ENCODE data around the gene PITPNC1.
A peak's percentile ranks its signal among the peaks of the same experiment; 100 is the strongest.

Gene PITPNC1

GRCh38 chr17:67520252-67520906 is 143.3 kb downstream of the PITPNC1 start:
- DNase-seq = no peak

DNA sequence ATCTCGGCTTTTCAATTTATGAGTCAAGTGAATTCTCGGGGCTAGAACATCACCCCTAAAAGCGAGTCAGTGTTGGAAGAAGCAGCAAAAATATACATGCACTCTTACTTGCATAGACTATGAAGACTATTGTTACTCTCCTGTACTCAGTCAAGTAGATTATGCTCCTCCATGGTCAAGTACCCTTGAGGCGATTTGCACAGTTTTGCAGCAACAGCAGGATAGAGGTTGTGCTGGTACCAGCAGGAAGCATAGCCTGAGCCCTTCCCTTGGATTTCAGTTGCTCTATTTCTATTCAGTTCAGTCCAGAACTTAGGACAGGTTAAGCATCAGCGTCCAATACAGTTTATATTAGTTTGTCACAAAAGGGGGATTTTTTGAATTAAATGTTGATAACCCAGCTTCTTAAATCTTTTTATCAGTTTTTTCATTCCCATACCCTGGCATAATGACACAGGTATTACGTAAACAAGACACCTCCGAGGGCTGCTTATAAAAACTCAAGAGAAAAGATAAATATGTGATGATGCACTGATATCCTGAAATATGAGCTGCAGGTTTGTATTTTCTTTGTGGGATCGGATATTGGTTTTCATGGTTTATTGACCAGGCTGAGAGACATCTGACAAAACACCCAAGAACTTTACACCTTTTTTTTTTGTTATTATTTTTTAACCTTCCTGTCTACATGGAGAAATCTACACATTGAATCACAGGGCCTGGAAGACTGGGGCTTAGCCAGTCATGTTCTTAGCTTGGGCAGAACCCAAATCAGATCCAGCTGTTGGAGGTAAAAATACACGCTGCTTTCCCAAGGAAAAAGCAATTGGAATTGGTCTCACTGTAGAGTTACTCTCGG is 144.1 kb downstream of the PITPNC1 start:
- no peak for DNase-seq

GRCh38 chr17:67521775-67522069 is 144.6 kb downstream of the PITPNC1 start:
- no peak for DNase-seq

- DNase-seq = no peak
Measured at GRCh38 chr17:67523101-67523500, 146.0 kb downstream of the PITPNC1 start.

- DNase-seq = no peak
Measured at GRCh38 chr17:67525239-67526135, 148.4 kb downstream of the PITPNC1 start.

GRCh38 chr17:67526700-67527099 is 149.6 kb downstream of the PITPNC1 start:
- DNase-seq = no peak

DNA sequence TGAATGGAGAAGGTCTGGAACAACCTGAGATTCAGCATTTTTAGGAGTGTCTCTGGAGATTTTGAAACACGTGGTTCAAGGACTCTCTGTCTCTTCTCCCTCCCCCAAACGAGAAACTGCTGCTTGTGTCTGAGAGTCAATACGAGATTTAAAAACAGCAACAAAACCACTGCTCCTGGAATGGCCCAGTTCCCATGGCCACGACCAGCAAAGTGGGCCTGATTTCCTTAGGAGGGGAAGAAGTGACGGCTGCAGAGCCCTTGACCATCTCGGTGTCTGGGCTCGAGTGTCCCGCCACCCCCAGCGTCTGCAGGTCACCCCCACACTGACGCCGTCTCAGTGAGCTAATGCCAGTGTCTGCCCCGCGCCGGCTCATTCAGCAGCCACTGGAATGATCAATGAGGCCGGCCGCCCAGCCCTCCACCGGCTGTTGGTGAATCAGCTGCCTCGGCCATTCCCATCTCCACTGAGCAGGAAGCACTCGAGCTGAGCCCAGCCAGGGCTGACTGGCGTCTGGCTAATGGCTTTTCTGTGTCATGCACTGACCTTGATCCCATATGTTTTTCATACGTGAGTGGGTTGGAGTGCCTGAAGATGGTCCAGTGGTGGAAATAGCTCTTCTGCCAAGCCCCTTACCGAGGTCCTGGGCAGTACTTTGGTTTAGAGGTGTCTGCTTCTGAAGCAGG is 151.8 kb downstream of the PITPNC1 start:
- no peak for DNase-seq

DNA sequence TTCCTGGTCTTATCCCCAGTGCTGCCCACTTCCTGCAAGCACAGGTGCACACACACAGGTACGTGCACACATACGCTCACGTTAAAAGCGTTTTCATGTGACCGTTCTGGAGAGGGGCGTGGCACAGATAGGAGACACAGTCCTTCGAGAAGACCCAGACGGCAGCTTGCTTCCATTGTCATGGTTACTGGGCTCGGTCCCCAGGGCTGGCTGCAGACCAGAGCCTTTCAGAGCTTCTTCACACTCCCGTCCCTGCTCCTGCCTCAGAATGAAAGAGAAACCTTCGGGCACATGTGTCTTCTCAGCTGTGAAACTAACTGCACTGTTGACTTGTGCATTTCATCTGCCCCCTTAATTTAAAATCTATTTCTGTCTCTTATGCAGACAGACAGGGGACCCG is 154.2 kb downstream of the PITPNC1 start:
- no peak for DNase-seq

- no peak for DNase-seq
Measured at GRCh38 chr17:67532326-67532871, 155.3 kb downstream of the PITPNC1 start.

- no peak for DNase-seq
Measured at GRCh38 chr17:67534941-67535340, 157.9 kb downstream of the PITPNC1 start.

GRCh38 chr17:67542219-67543114 is 165.4 kb downstream of the PITPNC1 start:
- DNase-seq = peak; percentile 11

- no peak for DNase-seq
Measured at GRCh38 chr17:67544364-67544955, 167.4 kb downstream of the PITPNC1 start.

DNA sequence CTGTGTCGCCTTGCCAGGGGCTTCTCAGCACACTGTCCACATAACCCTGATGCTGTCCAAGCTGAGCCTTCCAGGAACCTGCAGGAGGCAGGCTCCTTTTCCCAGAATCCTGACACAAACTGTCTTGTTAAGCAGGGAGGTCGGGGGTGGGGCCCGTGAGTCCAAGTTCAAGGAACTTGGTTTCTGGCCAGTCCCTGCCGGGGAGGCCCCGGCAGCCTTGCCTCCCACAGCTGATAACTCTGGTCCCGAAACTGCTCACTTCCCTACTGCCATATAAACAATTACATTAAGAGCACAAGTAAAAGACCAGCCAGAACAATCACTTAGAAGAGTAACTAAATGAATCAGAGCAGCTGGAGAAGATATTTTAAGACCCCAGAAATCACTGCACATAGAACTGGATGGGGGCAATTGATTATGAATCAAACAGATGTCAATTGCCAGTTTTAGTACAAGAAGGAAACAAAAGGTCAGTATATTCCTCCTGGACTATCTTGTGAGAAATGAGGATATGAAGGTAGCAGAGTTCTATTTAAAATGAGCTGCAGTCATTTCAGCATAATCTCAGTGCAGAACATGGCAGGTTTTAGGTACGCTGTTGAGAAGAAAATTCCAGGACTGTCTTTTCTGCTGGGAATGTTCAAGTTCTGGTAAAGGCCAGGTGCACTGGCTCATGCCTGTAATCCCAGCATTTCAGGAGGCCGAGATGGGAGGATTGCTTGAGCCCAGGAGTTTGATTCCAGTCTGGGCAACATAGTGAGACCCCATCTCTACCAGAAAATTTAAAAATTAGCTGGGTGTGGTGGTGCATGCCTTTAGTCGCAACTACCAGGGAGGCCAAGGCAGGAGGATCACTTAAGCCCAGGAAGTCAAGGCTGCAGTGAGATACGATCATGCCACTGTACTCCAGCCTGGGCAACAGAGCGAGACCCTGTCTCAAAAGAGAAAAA is 169.8 kb downstream of the PITPNC1 start:
- DNase-seq = no peak

DNA sequence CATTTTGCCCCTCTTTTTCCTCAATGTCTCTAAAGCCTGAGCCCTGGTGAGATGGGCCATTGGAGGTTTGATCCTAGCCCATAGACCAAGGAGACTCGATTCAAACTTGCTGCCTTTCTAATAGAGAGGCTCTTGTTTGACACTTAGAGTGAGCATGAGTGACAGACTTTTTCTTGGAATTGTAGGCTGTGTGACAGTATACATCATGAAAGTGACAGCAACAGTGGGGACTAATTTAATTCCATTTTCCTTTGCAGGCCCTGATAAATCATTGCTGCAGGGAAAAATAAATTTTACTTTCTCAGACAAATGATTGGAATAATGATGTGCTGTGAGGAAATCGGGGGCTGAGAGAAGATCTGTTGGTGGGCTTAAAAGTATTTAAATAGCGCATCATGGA is 171.6 kb downstream of the PITPNC1 start:
- DNase-seq = no peak

GRCh38 chr17:67549820-67550219 is 172.7 kb downstream of the PITPNC1 start:
- peak; percentile 6 for DNase-seq

DNA sequence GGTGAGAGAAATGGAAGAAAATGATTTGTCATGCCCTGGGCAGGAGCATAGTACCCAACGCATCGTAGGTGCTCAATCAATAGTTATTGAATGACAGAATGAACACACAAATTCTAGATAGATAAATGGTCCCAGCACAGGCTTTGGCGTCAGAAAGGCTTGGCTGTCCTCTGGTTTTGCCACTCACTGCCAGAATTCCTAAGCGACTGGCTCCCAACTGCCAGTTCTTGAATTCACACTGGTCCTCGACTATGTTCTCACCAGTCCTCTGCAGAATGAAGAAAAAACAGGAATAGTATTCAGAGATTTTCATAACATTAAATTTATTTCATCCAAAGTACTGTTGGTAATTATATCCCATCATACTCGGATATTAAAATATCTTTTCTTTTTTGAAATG is 177.6 kb downstream of the PITPNC1 start:
- no peak for DNase-seq

GRCh38 chr17:67555855-67556254 is 178.8 kb downstream of the PITPNC1 start:
- DNase-seq = no peak

DNA sequence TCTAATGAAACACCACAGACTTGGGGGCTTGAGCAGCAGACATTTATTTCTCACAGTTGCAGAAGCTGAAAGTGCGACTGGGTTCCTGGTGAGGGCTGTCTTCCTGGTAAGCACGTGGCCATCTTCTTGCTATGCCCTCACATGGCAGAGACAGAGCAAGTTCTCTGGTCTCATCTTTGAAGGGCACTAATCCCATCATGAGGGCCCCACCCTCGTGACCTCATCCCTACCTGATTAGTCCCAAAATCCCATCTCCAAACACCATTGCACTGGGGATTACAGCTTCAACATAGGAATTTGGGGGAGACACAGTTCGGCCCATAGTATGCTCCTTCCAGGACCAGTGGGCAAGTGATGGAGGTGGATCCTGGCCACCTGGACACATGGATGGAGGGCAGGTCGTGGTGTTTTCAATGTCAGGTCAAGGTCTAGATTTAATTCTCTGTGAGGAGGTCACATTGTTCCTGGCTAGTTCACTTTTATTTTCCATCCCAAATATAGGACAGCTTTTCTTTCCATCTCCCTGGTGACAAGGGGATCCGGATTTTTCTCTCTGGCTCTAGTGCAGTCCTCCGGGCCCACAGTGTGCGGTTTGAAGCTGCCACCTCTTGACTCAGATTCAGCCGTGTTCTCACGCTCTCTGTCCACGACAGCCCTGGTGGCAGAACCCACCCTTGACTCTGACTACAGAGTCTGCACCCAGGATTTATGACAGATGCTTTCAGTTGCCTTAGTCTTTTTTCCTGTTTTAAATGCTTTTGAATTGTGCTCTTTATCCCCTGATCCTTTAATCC is 180.2 kb downstream of the PITPNC1 start:
- no peak for DNase-seq

- DNase-seq = no peak
Measured at GRCh38 chr17:67557921-67558320, 180.8 kb downstream of the PITPNC1 start.

Data from stimulated activated CD4-positive, alpha-beta T cell treated with anti-CD3 and anti-CD28 coated beads, Interleukin-15, amount 100 ng/mL, for 24 hours (primary cell).